Measurements from ENCODE around the gene MEX3D. TPM values are rescaled to one million over a fixed set of nuclear protein-coding genes. Genes with fewer than 3 reads are reported as not detected.

The MEX3D gene
- total and polyA plus RNA-seq, 12 donors, result 1.8 to 9.4 (median 7.6) TPM

DNA sequence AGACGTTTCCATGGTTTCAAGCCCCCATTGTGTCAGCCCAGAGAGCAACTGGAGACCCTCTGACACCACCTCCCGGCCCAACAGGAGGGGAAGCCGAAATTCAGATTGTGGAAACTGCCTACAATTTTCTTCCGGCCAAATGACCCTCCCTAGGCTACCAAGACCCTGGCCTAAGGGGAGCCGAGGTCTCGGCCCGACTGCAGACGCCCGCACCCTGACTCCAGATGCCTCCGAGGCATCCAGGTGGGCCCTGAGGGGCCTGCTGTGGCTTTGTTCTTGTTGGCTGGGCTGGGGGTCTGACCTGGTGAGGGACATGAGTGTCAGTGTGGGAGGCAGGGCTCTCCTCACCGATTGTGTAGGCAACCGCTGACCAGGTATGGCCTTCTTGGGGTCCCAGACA is 9.6 kb downstream of the MEX3D start:
- Histone ChIP-seq H3K27me3 (no peaks in the 10 kb centered on the region), H3K9me3 (no peaks in the 10 kb centered on the region), H3K27ac (no peak overlapping the region), H3K36me3 (peaks cover 0 to 15% (median 0%) of the 10 kb centered on the region in 9 donors), H3K4me3 (no peak overlapping the region), H3K4me1 (peaks cover 0 to 14% (median 0%) of the 10 kb centered on the region in 9 donors)
- intact Hi-C loops (cut with DNase I), result no loop called here
- WGBS, 2 donors, result 78 to 89% methylated on average over 12 of the region's 12 CpGs
- ATAC-seq, result no peak
- TF ChIP-seq CTCF (IDR thresholded peaks at IDR 0.05), result no peak
- DNase-seq, result no peak

GRCh38 chr19:1556390-1557070 is 11.6 kb downstream of the MEX3D start:
- no peak overlapping the region for H3K27ac ChIP-seq
- H3K4me3 ChIP-seq, result no peak overlapping the region
- DNase-seq (no peak), ATAC-seq (no peak)
- no peak for TF ChIP-seq CTCF (IDR thresholded peaks at IDR 0.05)
- peaks cover 0 to 14% (median 0%) of the 10 kb centered on the region in 9 donors for H3K4me1 ChIP-seq
- WGBS, 2 donors, result 96 to 98% methylated on average over 52 to 66 of the region's 66 CpGs
- no peaks in the 10 kb centered on the region for H3K27me3 ChIP-seq
- intact Hi-C loops (cut with DNase I), result no loop called here
- no peaks in the 10 kb centered on the region for H3K9me3 ChIP-seq
- peaks cover 0 to 15% (median 0%) of the 10 kb centered on the region in 9 donors for H3K36me3 ChIP-seq

DNA sequence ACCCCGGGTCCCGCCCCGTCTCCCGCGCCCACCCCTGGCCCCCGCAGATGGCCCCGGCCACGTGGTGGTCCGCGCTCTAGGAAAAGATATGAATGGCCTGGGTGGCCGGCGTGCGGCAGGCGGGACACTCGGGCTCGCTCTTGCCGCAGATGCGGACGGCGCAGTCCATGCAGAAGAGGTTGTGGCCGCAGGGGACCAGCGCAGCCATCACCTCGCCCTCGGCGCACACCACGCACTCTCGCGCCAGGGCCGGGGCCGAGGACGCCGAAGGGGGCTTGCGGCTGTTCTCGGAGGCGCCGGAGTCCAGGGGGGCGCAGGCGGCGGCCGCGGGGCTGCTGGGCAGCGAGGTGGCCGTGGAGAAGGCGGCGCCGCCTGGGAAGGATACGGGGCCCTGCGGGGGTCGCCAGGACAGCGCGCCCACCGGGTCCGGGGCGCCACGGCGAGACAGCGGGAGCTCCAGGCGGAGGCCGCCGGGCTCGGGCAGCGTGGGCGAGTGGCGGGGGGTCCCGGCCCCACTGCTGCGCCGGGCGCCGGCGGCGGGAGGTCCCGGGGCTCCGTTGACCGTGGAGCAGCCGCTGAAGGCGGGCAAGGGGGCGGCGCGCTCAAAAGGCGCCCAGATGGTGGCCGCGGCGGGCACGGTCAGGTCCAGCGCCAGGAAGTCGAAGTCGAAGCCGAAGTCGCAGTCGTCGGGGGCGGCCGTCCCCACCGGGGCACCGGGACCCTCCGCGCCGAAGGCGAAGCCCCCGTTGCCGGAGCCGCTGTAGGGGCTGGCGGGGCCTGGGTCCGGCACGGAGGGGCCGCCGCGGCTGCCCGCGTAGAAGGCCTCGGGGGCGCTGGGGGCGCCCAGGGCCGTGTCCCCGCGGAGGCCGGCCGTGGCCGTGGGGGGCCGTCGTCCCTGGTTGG is 12.4 kb downstream of the MEX3D start:
- H3K4me1 ChIP-seq, result peaks cover 0 to 8% (median 0%) of the 10 kb centered on the region in 9 donors
- no peak overlapping the region for H3K4me3 ChIP-seq
- no peaks in the 10 kb centered on the region for H3K27me3 ChIP-seq
- intact Hi-C loops (cut with DNase I), result no loop called here
- no peak overlapping the region for H3K27ac ChIP-seq
- 96 to 97% methylated on average over 68 to 121 of the region's 121 CpGs for WGBS, 2 donors
- H3K9me3 ChIP-seq, result no peaks in the 10 kb centered on the region
- DNase-seq (no peak), ATAC-seq (no peak)
- H3K36me3 ChIP-seq, result peaks cover 0 to 15% (median 0%) of the 10 kb centered on the region in 9 donors
- TF ChIP-seq CTCF (IDR thresholded peaks at IDR 0.05), result no peak

GRCh38 chr19:1554968-1555367 is 13.2 kb downstream of the MEX3D start:
- H3K4me3 ChIP-seq, result no peak overlapping the region
- no peak for TF ChIP-seq CTCF (IDR thresholded peaks at IDR 0.05)
- WGBS, 2 donors, result 92 to 93% methylated on average over 24 of the region's 24 CpGs
- H3K27me3 ChIP-seq, result no peaks in the 10 kb centered on the region
- H3K36me3 ChIP-seq, result peaks cover 0 to 15% (median 0%) of the 10 kb centered on the region in 9 donors
- ATAC-seq (no peak), DNase-seq (no peak)
- no peak overlapping the region for H3K27ac ChIP-seq
- H3K9me3 ChIP-seq, result no peaks in the 10 kb centered on the region
- intact Hi-C loops (cut with DNase I), result no loop called here
- peaks cover 0 to under 1% (median 0%) of the 10 kb centered on the region in 9 donors for H3K4me1 ChIP-seq

Measured in heart right ventricle (tissue), 16 donors.